Adrenal gland (tissue), 5 donors: ENCODE measurements around the gene PSMD13.
A peak's percentile ranks its signal among the peaks of the same experiment; 100 is the strongest.

Source experiments
- CTCF ChIP-seq, 6 experiments: fragments of 450-650 bp in 4 of 6; fragments of 200-600 bp in 2 of 6; sonication (generic) in 1 of 6; IDR thresholded peaks; 1 replicate in 5 of 6; 2 replicates in 1 of 6; pipeline versions ENCODE4 v1.5.1 to v1.8.0; 2016 to 2021; ENCODE audit warnings: antibody characterized with exemption in 6 of 6, mild to moderate bottlenecking in 2 of 6, moderate library complexity in 1 of 6
- POLR2A ChIP-seq, 2 donors: fragments of 450-650 bp; IDR thresholded peaks; one replicate each; pipeline ENCODE4 v1.6.1; 2017; ENCODE audit warnings: antibody characterized with exemption in 2 of 2, mild to moderate bottlenecking in 2 of 2, moderate library complexity in 1 of 2
- donor health status: DM: no; HTN: no; CAD: no.

GRCh38 chr11:208181-208916, 28.4 kb upstream of the PSMD13 start:
- no peak for TF ChIP-seq CTCF (IDR thresholded peaks at IDR 0.05)
- TF ChIP-seq POLR2A (IDR thresholded peaks at IDR 0.05) = peak; percentile 60 to 78
